ENCODE measurements around the gene CEP170.

Gene CEP170

GRCh38 chr1:243254927-243255790, at the start of gene CEP170:
CEP170 (minus strand) TSS chr1:243255281; CDS start chr1:243225280, 30,001 bp downstream.
- DNase-seq: peak; percentile 99

- no peak for DNase-seq
Observed at GRCh38 chr1:243301059-243301458, 46.0 kb upstream of the CEP170 start.

GRCh38 chr1:243299069-243299468, 44.0 kb upstream of the CEP170 start:
- DNase-seq: no peak

GRCh38 chr1:243294723-243295121, 39.6 kb upstream of the CEP170 start:
- DNase-seq: no peak

- DNase-seq: no peak
Observed at GRCh38 chr1:243293941-243294722, 39.1 kb upstream of the CEP170 start.

GRCh38 chr1:243292117-243292516, 37.0 kb upstream of the CEP170 start:
- DNase-seq: no peak

- DNase-seq: no peak
Observed at GRCh38 chr1:243291292-243291691, 36.2 kb upstream of the CEP170 start.

GRCh38 chr1:243288062-243288461, 33.0 kb upstream of the CEP170 start:
- DNase-seq: no peak

- no peak for DNase-seq
Observed at GRCh38 chr1:243287652-243288051, 32.6 kb upstream of the CEP170 start.

- DNase-seq: no peak
Observed at GRCh38 chr1:243287123-243287460, 32.0 kb upstream of the CEP170 start.

GRCh38 chr1:243286409-243287122, 31.5 kb upstream of the CEP170 start:
- DNase-seq: no peak

GRCh38 chr1:243281672-243282071, 26.6 kb upstream of the CEP170 start:
- no peak for DNase-seq

GRCh38 chr1:243280571-243281129, 25.6 kb upstream of the CEP170 start:
- no peak for DNase-seq

- no peak for DNase-seq
Observed at GRCh38 chr1:243275316-243275715, 20.2 kb upstream of the CEP170 start.

- no peak for DNase-seq
Observed at GRCh38 chr1:243273945-243274344, 18.9 kb upstream of the CEP170 start.

- no peak for DNase-seq
Observed at GRCh38 chr1:243273506-243273905, 18.4 kb upstream of the CEP170 start.

GRCh38 chr1:243272401-243272800, 17.3 kb upstream of the CEP170 start:
- DNase-seq: no peak

- DNase-seq: no peak
Observed at GRCh38 chr1:243271996-243272395, 16.9 kb upstream of the CEP170 start.

GRCh38 chr1:243270097-243270864, 15.2 kb upstream of the CEP170 start:
- DNase-seq: no peak

- DNase-seq: no peak
Observed at GRCh38 chr1:243269461-243269801, 14.3 kb upstream of the CEP170 start.

- DNase-seq: no peak
Observed at GRCh38 chr1:243268751-243269460, 13.8 kb upstream of the CEP170 start.

All from femur (tissue), 1 donor.